ENCODE measurements around the gene SLC34A3.

The SLC34A3 gene

GRCh38 chr9:137230705-137231371 lies at the start of gene SLC34A3:
SLC34A3 (plus strand) TSS chr9:137230901; CDS start chr9:137231703, 802 bp downstream.
- no peak for DNase-seq

- DNase-seq, result no peak
These were observed 49.0 kb upstream of the SLC34A3 start for GRCh38 chr9:137181680-137182079.

- DNase-seq, result no peak
These were observed 47.9 kb upstream of the SLC34A3 start for GRCh38 chr9:137182836-137183235.

- DNase-seq, result no peak
These were observed 46.6 kb upstream of the SLC34A3 start for GRCh38 chr9:137183980-137184595.

GRCh38 chr9:137184881-137185660 lies 45.6 kb upstream of the SLC34A3 start:
- DNase-seq, result no peak

GRCh38 chr9:137185921-137186320 lies 44.8 kb upstream of the SLC34A3 start:
- no peak for DNase-seq

- DNase-seq, result no peak
These were observed 44.3 kb upstream of the SLC34A3 start for GRCh38 chr9:137186385-137186784.

- DNase-seq, result no peak
These were observed 43.3 kb upstream of the SLC34A3 start for GRCh38 chr9:137187386-137187785.

- no peak for DNase-seq
These were observed 42.6 kb upstream of the SLC34A3 start for GRCh38 chr9:137188086-137188489.

GRCh38 chr9:137188490-137189296 lies 42.0 kb upstream of the SLC34A3 start, which contains the start of the genes ANAPC2 and SSNA1:
ANAPC2 (minus strand) TSS chr9:137188560; CDS start chr9:137188532, 28 bp downstream.
SSNA1 (plus strand) TSS chr9:137188676; CDS start chr9:137188727, 51 bp downstream.
- peak; percentile 30 to 95 (median 90) for DNase-seq

- DNase-seq, result no peak
These were observed 41.1 kb upstream of the SLC34A3 start for GRCh38 chr9:137189297-137190295.

- no peak for DNase-seq
These were observed 40.3 kb upstream of the SLC34A3 start for GRCh38 chr9:137190315-137190856.

- DNase-seq, result no peak
These were observed 39.5 kb upstream of the SLC34A3 start for GRCh38 chr9:137191245-137191644.

GRCh38 chr9:137191691-137192447 lies 38.8 kb upstream of the SLC34A3 start:
- peak in 48 of 58 donors; percentile 8 to 87 (median 58) for DNase-seq

- no peak for DNase-seq
These were observed 38.3 kb upstream of the SLC34A3 start for GRCh38 chr9:137192448-137192780.

- no peak for DNase-seq
These were observed 37.8 kb upstream of the SLC34A3 start for GRCh38 chr9:137192859-137193258.

- no peak for DNase-seq
These were observed 36.9 kb upstream of the SLC34A3 start for GRCh38 chr9:137193771-137194170.

- DNase-seq, result peak in 55 of 58 donors; percentile 22 to 97 (median 82)
These were observed 36.3 kb upstream of the SLC34A3 start for GRCh38 chr9:137194388-137194787.

GRCh38 chr9:137194909-137195308 lies 35.8 kb upstream of the SLC34A3 start:
- peak in 2 of 58 donors; percentile 49 to 58 for DNase-seq

All from anterior cingulate cortex (tissue), 58 donors.